ENCODE data around the gene AIRE. TPM values are rescaled to one million over a fixed set of nuclear protein-coding genes. Genes with fewer than 3 reads are reported as not detected.
A peak's percentile ranks its signal among the peaks of the same experiment; 100 is the strongest.

AIRE gene
- total RNA-seq, 1 experiment from 2014 or later = 0.17 TPM

GRCh38 chr21:44304011-44304616 lies 18.4 kb downstream of the AIRE start:
- DNase-seq = no peak
- WGBS (ENCODE audit: extremely low coverage, insufficient read length, low lambda C conversion rate) = no CpG with 5 or more reads among the region's 16 CpGs
- Histone ChIP-seq H4K8ac (replicated peaks; ENCODE audit: insufficient read length, low read depth, low read length) (no peak overlapping the region), H3K4ac (ENCODE audit: low read depth, low read length) (no peak overlapping the region), H2BK5ac (ENCODE audit: insufficient read length, low read length) (no peak overlapping the region), H3K27me3 (ENCODE audit: insufficient read depth, low read length) (no peaks in the 10 kb centered on the region), H4K91ac (ENCODE audit: insufficient read length, low read depth, low read length) (no peak overlapping the region), H3K79me1 (ENCODE audit: insufficient read depth, low read depth, low read length, poor library complexity, severe bottlenecking) (no peaks in the 10 kb centered on the region), H2AK5ac (ENCODE audit: insufficient read length, low read length) (no peak overlapping the region), H3K14ac (ENCODE audit: insufficient read depth, low read length) (no peak overlapping the region), H4K5ac (ENCODE audit: insufficient read length, low read depth, low read length) (no peak overlapping the region), H2BK15ac (ENCODE audit: low read depth, low read length) (no peak overlapping the region), H2BK20ac (ENCODE audit: low read depth, low read length, poor library complexity, severe bottlenecking) (no peak overlapping the region), H2BK12ac (ENCODE audit: insufficient read length, low read depth, low read length) (no peak overlapping the region), H2BK120ac (ENCODE audit: low read depth, low read length, poor library complexity, severe bottlenecking) (no peak overlapping the region), H3K9ac (ENCODE audit: extremely low read depth, insufficient read length, low read length) (no peak overlapping the region), H3K23me2 (ENCODE audit: insufficient read length, low read depth, low read length, poor library complexity, severe bottlenecking) (peaks cover 5% of the 10 kb centered on the region), H2AFZ (ENCODE audit: low read length) (no peak overlapping the region), H3K9me3 (ENCODE audit: control insufficient read depth, low read depth, low read length) (no peaks in the 10 kb centered on the region), H3T11ph (ENCODE audit: low read length) (no peak overlapping the region), H3K18ac (ENCODE audit: insufficient read length, low read depth, low read length) (no peak overlapping the region), H3K27ac (ENCODE audit: insufficient read length, low read depth, low read length) (no peak overlapping the region), H3K56ac (ENCODE audit: insufficient read length, low read depth, low read length) (no peak overlapping the region), H3K4me2 (ENCODE audit: insufficient read depth, insufficient read length, low read length) (no peak overlapping the region), H4K20me1 (ENCODE audit: control insufficient read depth, insufficient read depth, insufficient read length) (no peaks in the 10 kb centered on the region), H3K23ac (ENCODE audit: insufficient read length, low read depth, low read length) (no peak overlapping the region), H3K79me2 (ENCODE audit: insufficient read depth, low read length) (no peaks in the 10 kb centered on the region), H3K4me1 (ENCODE audit: insufficient read depth, low read length) (no peaks in the 10 kb centered on the region; the same call in 1 of the 2 replicates)
- Mint-ChIP-seq H3K27me3 (ENCODE audit: low read depth) (no peaks in the 10 kb centered on the region; the same call in none of the 2 replicates), H3K36me3 (ENCODE audit: insufficient read depth in 1 of 3, low read depth in 3 of 3) (peaks cover 2 to 17% (median 14%) of the 10 kb centered on the region in 3 experiments; a peak in 6 of 7 replicates), H3K27ac (peak overlapping the region in 1 of 3 experiments; percentile 87; a peak in 1 of 7 replicates), H3K9me3 (no peaks in the 10 kb centered on the region), H3K4me1 (peaks cover 19 to 39% of the 10 kb centered on the region in 2 experiments), H3K4me3 (no peak overlapping the region; a peak in 1 of 5 replicates)
- TF ChIP-seq CTCF (conservative IDR thresholded peaks at IDR 0.05) = no peak
